Breast epithelium (tissue), 4 donors: ENCODE results near the gene RNASEH1. TPM values are rescaled to one million over a fixed set of nuclear protein-coding genes. Genes with fewer than 3 reads are reported as not detected.
"Not testable (repeated sequence)": the region's sequence is repeated elsewhere in the genome, so short reads cannot be mapped to it uniquely, and the experiment has no call there.

Experiments used
- DNase-seq, 2 donors: peaks; one replicate each; pipeline ENCODE4 v3.0.0-alpha.2; 2019; ENCODE audit warnings: low spot score in 2 of 2
- H3K27ac ChIP-seq, 2 donors: fragments of 200-600 bp; sonication (generic) in 1 of 2; one replicate each; pipeline ENCODE4 v1.5.1; 2016 to 2019; ENCODE audit warnings: mild to moderate bottlenecking in 1 of 2
- H3K27me3 ChIP-seq, 2 donors: fragments of 200-600 bp; sonication (generic) in 1 of 2; one replicate each; pipeline versions ENCODE4 v1.5.1 to v1.6.0; 2017 to 2019; ENCODE audit warnings: control low read depth in 1 of 2, mild to moderate bottlenecking in 1 of 2
- H3K36me3 ChIP-seq: fragments of 200-600 bp; one replicate; pipeline ENCODE4 v1.5.1; 2019
- H3K4me1 ChIP-seq, 2 donors: fragments of 200-600 bp; sonication (generic); one replicate each; pipeline ENCODE4 v1.5.1; 2016 to 2019; ENCODE audit warnings: control low read depth in 1 of 2
- H3K4me3 ChIP-seq, 3 donors: fragments of 200-600 bp; sonication (generic); 1 replicate in 2 of 3; 2 replicates in 1 of 3; pipeline ENCODE4 v1.5.1; 2016 to 2019; ENCODE audit warnings: mild to moderate bottlenecking in 3 of 3, moderate library complexity in 2 of 3
- H3K9me3 ChIP-seq, 2 donors: fragments of 200-600 bp; sonication (generic) in 1 of 2; one replicate each; pipeline ENCODE4 v1.5.1; 2016 to 2019; ENCODE audit warnings: control low read depth in 1 of 2
- CTCF ChIP-seq, 3 donors: fragments of 450-650 bp; IDR thresholded peaks; one replicate each; pipeline ENCODE4 v1.5.1; 2016 to 2017; ENCODE audit warnings: antibody characterized with exemption in 3 of 3, mild to moderate bottlenecking in 3 of 3, moderate library complexity in 3 of 3
- POLR2A ChIP-seq: fragments of 450-650 bp; IDR thresholded peaks from one replicate; pipeline ENCODE4 v1.6.1; 2016; ENCODE audit warnings: antibody characterized with exemption, mild to moderate bottlenecking, moderate library complexity
- POLR2AphosphoS5 ChIP-seq, 3 donors: sonication (generic); formaldehyde crosslinking; IDR thresholded peaks; one replicate each; pipeline ENCODE4 v1.6.1; 2017; ENCODE audit warnings: antibody characterized with exemption in 3 of 3
- intact Hi-C: fragments of 100-400 bp; cut with DNase I; formaldehyde crosslinking; loops from one replicate; pipeline ENCODE4 v1.15.1; 2023; ENCODE audit warnings: low total_unique reads
- total RNA-seq, 3 donors: library from RNA; depleted of rRNA; stranded (reverse); fragments of >200 nt; gene quantifications; one replicate each; pipeline ENCODE4 v1.1.0, GENCODE V29; 2016

RNASEH1 gene
- total RNA-seq, 3 donors from 2014 or later: 17.3 to 22.1 (median 21.0) TPM

- H3K4me3 ChIP-seq: no peak overlapping the region
- peaks cover 8% of the 10 kb centered on the region for H3K36me3 ChIP-seq
- TF ChIP-seq POLR2AphosphoS5 (IDR thresholded peaks at IDR 0.05): no peak
- TF ChIP-seq CTCF (IDR thresholded peaks at IDR 0.05): no peak
- TF ChIP-seq POLR2A: no peak
- intact Hi-C loops: no loop called here
- H3K9me3 ChIP-seq: no peaks in the 10 kb centered on the region
- no peak for DNase-seq
- no peaks in the 10 kb centered on the region for H3K27me3 ChIP-seq
- H3K4me1 ChIP-seq: no peaks in the 10 kb centered on the region
- H3K27ac ChIP-seq: peak overlapping the region in 1 of 2 donors; percentile 4
Observed at GRCh38 chr2:3584076-3584475, 25.9 kb upstream of the RNASEH1 start.

- Histone ChIP-seq H3K27me3 (no peaks in the 10 kb centered on the region), H3K27ac (no peak overlapping the region), H3K9me3 (no peaks in the 10 kb centered on the region), H3K36me3 (peaks cover 8% of the 10 kb centered on the region), H3K4me3 (no peak overlapping the region), H3K4me1 (peaks cover 0 to 17% of the 10 kb centered on the region in 2 donors)
- no peak for TF ChIP-seq CTCF (IDR thresholded peaks at IDR 0.05)
- TF ChIP-seq POLR2A: no peak
- TF ChIP-seq POLR2AphosphoS5 (IDR thresholded peaks at IDR 0.05): no peak
- DNase-seq: no peak
- intact Hi-C loops: no loop called here
Observed at GRCh38 chr2:3581367-3582262, 23.5 kb upstream of the RNASEH1 start.

DNA sequence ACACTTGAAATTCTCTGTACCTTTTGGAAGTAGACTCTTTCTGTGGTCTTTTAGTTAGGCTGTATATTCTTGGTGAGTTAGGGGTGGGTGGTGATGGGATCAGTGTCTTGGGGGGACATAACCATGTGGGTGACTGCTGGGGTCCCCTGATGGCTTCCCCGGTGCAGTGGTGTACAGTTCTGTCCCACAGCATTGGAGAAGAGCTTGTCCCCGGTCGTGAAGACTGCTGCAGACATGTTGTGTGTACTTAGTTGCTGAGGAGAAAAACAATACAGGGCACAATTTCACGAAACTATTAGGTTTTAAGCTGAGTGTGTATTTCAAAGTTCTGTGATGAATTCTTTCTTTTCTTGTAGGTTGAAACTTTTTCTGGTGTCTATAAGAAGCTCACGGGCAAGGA is 22.3 kb upstream of the RNASEH1 start:
- H3K27ac ChIP-seq: no peak overlapping the region
- no peak for TF ChIP-seq POLR2A
- no peak for TF ChIP-seq CTCF (IDR thresholded peaks at IDR 0.05)
- no peak for TF ChIP-seq POLR2AphosphoS5 (IDR thresholded peaks at IDR 0.05)
- no peaks in the 10 kb centered on the region for H3K27me3 ChIP-seq
- H3K4me3 ChIP-seq: no peak overlapping the region
- no peak for DNase-seq
- H3K9me3 ChIP-seq: no peaks in the 10 kb centered on the region
- intact Hi-C loops: no loop called here
- peaks cover 0 to 22% of the 10 kb centered on the region in 2 donors for H3K4me1 ChIP-seq
- H3K36me3 ChIP-seq: peaks cover 8% of the 10 kb centered on the region

- Histone ChIP-seq H3K4me1 (peaks cover 0 to 22% of the 10 kb centered on the region in 2 donors), H3K36me3 (peaks cover 8% of the 10 kb centered on the region), H3K27ac (no peak overlapping the region)
Observed at GRCh38 chr2:3578987-3579386, 20.9 kb upstream of the RNASEH1 start.

DNA sequence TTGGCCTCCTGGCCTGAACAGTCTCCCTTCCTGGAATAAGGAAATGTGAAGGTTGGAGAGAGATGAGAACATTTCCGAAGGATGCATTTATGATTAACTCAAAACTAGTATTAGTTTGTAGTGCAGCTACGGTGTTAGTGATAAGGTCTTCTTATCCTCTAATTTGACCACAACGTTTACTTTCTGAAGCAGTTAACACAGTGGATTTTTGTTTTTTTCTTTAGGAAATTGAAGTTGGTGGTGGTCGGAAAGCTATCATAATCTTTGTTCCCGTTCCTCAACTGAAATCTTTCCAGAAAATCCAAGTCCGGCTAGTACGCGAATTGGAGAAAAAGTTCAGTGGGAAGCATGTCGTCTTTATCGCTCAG is 18.1 kb upstream of the RNASEH1 start:
- not testable (repeated sequence) for H3K36me3 ChIP-seq, H3K9me3 ChIP-seq, DNase-seq, H3K27me3 ChIP-seq
- Histone ChIP-seq H3K4me3 (peak overlapping the region; percentile 79 to 99 (median 83)), H3K27ac (peak overlapping the region; percentile 94 to 99), H3K4me1 (peaks cover 0 to 22% of the 10 kb centered on the region in 2 donors)
- intact Hi-C loops: loop anchor here (5.0 kb wide), 1 partner anchor 376 kb away; no protein-coding TSS in a partner anchor

More at GRCh38 chr2:3578987-3579386, 20.9 kb upstream of the RNASEH1 start:
- no peaks in the 10 kb centered on the region for H3K9me3 ChIP-seq
- intact Hi-C loops: loop anchor here (5.0 kb wide), 1 partner anchor 373 kb away; no protein-coding TSS in a partner anchor
- H3K4me3 ChIP-seq: peak overlapping the region in 1 of 3 donors; percentile 9
- DNase-seq: no peak
- no peaks in the 10 kb centered on the region for H3K27me3 ChIP-seq
- TF ChIP-seq CTCF (IDR thresholded peaks at IDR 0.05) (no peak), POLR2AphosphoS5 (IDR thresholded peaks at IDR 0.05) (no peak), POLR2A (no peak)
